OCI-LY3 (cell line): ENCODE data around the gene BRAP.
"Not testable (repeated sequence)": the region's sequence is repeated elsewhere in the genome, so short reads cannot be mapped to it uniquely, and the experiment has no call there.

Experiments used
- CTCF ChIP-seq: fragments of 200-600, 300-600 bp; sonication (generic); IDR thresholded peaks from 2 replicates; pipeline ENCODE4 v1.5.1; 2014; ENCODE audit warnings: antibody characterized with exemption, low read length, low read depth
- EZH2phosphoT487 ChIP-seq: fragments of 200-600 bp; shearing (Covaris generic); IDR thresholded peaks from 2 replicates; pipeline ENCODE4 v1.6.1; 2018; ENCODE audit warnings: antibody characterized with exemption, mixed run types, low read depth

- TF ChIP-seq CTCF, EZH2phosphoT487: not testable (repeated sequence)
Measured at GRCh38 chr12:111652530-111652929, 33.2 kb downstream of the BRAP start.
